Measurements from ENCODE around the gene PCNX2. TPM values are rescaled to one million over a fixed set of nuclear protein-coding genes. Genes with fewer than 3 reads are reported as not detected.

PCNX2 gene
- total RNA-seq, 2 donors from 2014 or later, result 23.9 to 39.1 TPM

DNA sequence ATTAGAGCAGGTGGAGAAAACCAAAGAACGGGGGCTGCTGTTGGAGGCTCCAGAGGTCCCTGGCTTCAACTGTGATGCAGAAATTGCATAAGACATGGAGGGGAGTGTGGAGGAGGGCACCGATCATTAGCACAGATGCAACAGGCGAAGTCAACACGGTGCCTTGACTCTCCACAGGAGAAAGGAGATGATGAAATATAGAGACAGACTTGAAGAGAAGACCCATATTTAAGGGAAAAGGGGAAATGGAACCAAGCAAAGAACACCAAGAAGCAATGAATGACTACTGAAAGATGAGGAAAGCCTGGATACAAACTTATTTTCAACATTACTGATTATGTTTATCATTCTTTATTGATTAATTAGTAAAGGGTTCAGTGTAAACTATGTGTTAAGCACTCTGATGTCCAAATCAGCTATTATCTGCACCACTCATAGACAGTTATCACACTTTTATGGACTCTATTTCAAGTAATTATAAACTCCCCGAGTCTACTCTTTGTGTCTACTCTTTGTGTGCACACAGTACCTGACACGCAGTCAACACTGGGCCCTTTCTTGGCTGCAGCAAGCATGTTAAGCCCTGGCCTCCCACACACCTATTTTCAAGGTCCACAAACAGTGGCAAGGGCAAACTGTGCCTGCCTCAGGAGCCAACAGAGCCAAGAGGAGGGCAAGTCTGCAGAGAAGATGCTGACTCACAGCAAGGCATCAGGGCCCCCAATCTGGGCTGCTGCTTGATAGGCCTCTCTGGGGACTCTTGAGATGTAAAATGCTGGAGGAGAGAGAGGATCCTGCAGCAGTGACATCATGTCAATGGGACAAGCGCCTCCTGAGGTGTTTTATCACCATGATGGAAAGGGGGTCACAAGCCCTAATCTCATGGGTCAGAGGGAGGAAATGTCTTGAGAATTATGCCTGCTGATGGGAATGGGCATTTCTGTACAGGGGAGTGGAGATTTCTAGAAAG lies 17.6 kb downstream of the PCNX2 start:
- H3K9ac ChIP-seq (ENCODE audit: extremely low read depth, low read length, poor library complexity, severe bottlenecking), result no peak overlapping the region
- H3K27me3 ChIP-seq (ENCODE audit: control insufficient read depth, insufficient read depth, low read length, poor library complexity, severe bottlenecking), result no peaks in the 10 kb centered on the region
- H3K36me3 ChIP-seq (ENCODE audit: control insufficient read depth, insufficient read depth, low read length), result no peaks in the 10 kb centered on the region
- no peak for DNase-seq
- Mint-ChIP-seq H3K27ac (no peak overlapping the region), H3K4me3 (no peak overlapping the region), H3K9me3 (no peaks in the 10 kb centered on the region), H3K27me3 (ENCODE audit: insufficient read depth) (no peaks in the 10 kb centered on the region), H3K4me1 (peaks cover 2% of the 10 kb centered on the region), H3K36me3 (ENCODE audit: low read depth) (peaks cover 5% of the 10 kb centered on the region)
- no peak overlapping the region for H3K4me3 ChIP-seq (ENCODE audit: low read length)
- peaks cover 4% of the 10 kb centered on the region for H3K4me1 ChIP-seq (ENCODE audit: control insufficient read depth, insufficient read depth, low read length)
- WGBS, 2 experiments (ENCODE audit: insufficient coverage in 1 of 2, insufficient read length in 1 of 2), result 93 to 97% methylated on average over 6 to 7 of the region's 7 CpGs
- TF ChIP-seq, protein P1, sequence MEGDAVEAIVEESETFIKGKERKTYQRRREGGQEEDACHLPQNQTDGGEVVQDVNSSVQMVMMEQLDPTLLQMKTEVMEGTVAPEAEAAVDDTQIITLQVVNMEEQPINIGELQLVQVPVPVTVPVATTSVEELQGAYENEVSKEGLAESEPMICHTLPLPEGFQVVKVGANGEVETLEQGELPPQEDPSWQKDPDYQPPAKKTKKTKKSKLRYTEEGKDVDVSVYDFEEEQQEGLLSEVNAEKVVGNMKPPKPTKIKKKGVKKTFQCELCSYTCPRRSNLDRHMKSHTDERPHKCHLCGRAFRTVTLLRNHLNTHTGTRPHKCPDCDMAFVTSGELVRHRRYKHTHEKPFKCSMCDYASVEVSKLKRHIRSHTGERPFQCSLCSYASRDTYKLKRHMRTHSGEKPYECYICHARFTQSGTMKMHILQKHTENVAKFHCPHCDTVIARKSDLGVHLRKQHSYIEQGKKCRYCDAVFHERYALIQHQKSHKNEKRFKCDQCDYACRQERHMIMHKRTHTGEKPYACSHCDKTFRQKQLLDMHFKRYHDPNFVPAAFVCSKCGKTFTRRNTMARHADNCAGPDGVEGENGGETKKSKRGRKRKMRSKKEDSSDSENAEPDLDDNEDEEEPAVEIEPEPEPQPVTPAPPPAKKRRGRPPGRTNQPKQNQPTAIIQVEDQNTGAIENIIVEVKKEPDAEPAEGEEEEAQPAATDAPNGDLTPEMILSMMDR (conservative IDR thresholded peaks at IDR 0.05), result no peak
- H3K27ac ChIP-seq (ENCODE audit: low read depth, low read length), result no peak overlapping the region
- peaks cover 4% of the 10 kb centered on the region for H3K9me3 ChIP-seq (ENCODE audit: control insufficient read depth, low read length)

DNA sequence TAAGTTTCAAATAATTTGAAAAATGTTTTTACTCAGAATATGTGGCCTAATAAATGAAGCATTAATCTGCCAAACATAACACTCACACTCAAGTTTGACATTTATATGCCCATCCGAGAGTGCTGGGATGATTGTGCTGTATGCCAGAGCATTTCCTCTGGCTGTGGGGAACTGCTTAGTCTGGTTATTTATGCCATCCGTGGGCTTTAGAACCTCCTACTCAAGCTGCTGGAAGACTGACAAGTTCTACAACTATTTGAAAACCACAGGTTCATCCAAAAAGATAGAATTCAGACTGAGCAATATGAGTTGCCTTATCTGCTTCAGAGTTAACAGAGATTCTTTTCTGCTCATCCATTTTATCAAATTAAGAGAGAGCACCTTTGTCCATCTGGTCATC lies 25.9 kb downstream of the PCNX2 start:
- H3K27ac ChIP-seq (ENCODE audit: low read depth, low read length), result no peak overlapping the region
- DNase-seq, result no peak
- H3K9me3 ChIP-seq (ENCODE audit: control insufficient read depth, low read length), result no peaks in the 10 kb centered on the region
- peaks cover 4% of the 10 kb centered on the region for H3K4me1 ChIP-seq (ENCODE audit: control insufficient read depth, insufficient read depth, low read length)
- Mint-ChIP-seq H3K4me1 (no peaks in the 10 kb centered on the region), H3K9me3 (peaks cover 4% of the 10 kb centered on the region), H3K4me3 (no peak overlapping the region), H3K27me3 (ENCODE audit: insufficient read depth) (no peaks in the 10 kb centered on the region), H3K36me3 (ENCODE audit: low read depth) (peaks cover 37% of the 10 kb centered on the region), H3K27ac (no peak overlapping the region)
- WGBS, 2 experiments (ENCODE audit: insufficient coverage in 1 of 2, insufficient read length in 1 of 2), result 90 to 100% methylated on average over 1 to 2 of the region's 2 CpGs
- no peak overlapping the region for H3K9ac ChIP-seq (ENCODE audit: extremely low read depth, low read length, poor library complexity, severe bottlenecking)
- H3K27me3 ChIP-seq (ENCODE audit: control insufficient read depth, insufficient read depth, low read length, poor library complexity, severe bottlenecking), result no peaks in the 10 kb centered on the region
- no peaks in the 10 kb centered on the region for H3K36me3 ChIP-seq (ENCODE audit: control insufficient read depth, insufficient read depth, low read length)
- TF ChIP-seq, protein P1 (conservative IDR thresholded peaks at IDR 0.05), result no peak
- no peak overlapping the region for H3K4me3 ChIP-seq (ENCODE audit: low read length)

- WGBS, 2 experiments (ENCODE audit: insufficient coverage in 1 of 2, insufficient read length in 1 of 2), result 87% methylated on average over 3 of the region's 3 CpGs; no CpG with 5 or more reads in 1 of the 2 experiments
- H3K4me1 Mint-ChIP-seq, result no peaks in the 10 kb centered on the region
- no peak overlapping the region for H3K27ac Mint-ChIP-seq
- no peak overlapping the region for H3K4me3 ChIP-seq (ENCODE audit: low read length)
- H3K27ac ChIP-seq (ENCODE audit: low read depth, low read length), result no peak overlapping the region
- H3K36me3 ChIP-seq (ENCODE audit: control insufficient read depth, insufficient read depth, low read length), result no peaks in the 10 kb centered on the region
- H3K9me3 Mint-ChIP-seq, result peaks cover 4% of the 10 kb centered on the region
- H3K27me3 Mint-ChIP-seq (ENCODE audit: insufficient read depth), result no peaks in the 10 kb centered on the region
- no peaks in the 10 kb centered on the region for H3K9me3 ChIP-seq (ENCODE audit: control insufficient read depth, low read length)
- H3K9ac ChIP-seq (ENCODE audit: extremely low read depth, low read length, poor library complexity, severe bottlenecking), result no peak overlapping the region
- no peaks in the 10 kb centered on the region for H3K27me3 ChIP-seq (ENCODE audit: control insufficient read depth, insufficient read depth, low read length, poor library complexity, severe bottlenecking)
- TF ChIP-seq, protein P1 (conservative IDR thresholded peaks at IDR 0.05), result no peak
- no peak overlapping the region for H3K4me3 Mint-ChIP-seq
- peaks cover 4% of the 10 kb centered on the region for H3K4me1 ChIP-seq (ENCODE audit: control insufficient read depth, insufficient read depth, low read length)
- DNase-seq, result no peak
- H3K36me3 Mint-ChIP-seq (ENCODE audit: low read depth), result peaks cover 37% of the 10 kb centered on the region
Observed at GRCh38 chr1:233268389-233269022, 27.0 kb downstream of the PCNX2 start.

All from endodermal cell (in vitro differentiated cells).